Measurements from ENCODE around the gene ENO4.

DNA sequence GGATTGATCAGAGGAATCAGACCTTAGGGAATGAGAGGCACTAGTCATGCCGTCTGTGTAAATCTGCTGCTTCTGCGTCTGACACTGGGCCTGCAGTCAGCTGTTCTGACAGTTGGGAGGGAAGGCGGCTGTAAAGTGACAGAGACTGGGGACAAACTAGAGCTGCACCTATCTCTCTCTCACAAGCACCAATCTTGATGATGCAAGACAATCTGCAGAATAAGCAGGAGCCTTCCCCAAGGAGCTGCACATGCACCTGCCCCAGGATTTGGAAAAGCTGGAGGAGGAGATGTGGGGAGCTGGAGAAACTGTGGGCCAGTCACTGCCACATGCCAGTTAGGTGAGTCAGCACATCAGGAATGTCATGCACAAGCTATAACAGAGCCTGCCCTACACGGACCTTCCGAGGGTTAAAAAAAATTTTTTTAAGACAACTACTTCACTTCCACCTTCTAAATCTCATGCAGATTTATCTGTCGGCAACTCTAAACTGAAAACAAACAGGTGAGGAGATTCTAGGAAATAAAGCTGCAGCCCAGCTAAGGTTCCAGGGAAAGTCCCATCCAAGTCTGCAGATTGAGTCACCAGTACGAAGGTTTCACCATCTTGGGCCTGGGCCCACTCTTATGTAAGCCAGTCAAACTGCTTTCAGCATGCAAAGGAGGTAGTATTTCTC, 39.2 kb downstream of the ENO4 start:
- TF ChIP-seq, protein P1, sequence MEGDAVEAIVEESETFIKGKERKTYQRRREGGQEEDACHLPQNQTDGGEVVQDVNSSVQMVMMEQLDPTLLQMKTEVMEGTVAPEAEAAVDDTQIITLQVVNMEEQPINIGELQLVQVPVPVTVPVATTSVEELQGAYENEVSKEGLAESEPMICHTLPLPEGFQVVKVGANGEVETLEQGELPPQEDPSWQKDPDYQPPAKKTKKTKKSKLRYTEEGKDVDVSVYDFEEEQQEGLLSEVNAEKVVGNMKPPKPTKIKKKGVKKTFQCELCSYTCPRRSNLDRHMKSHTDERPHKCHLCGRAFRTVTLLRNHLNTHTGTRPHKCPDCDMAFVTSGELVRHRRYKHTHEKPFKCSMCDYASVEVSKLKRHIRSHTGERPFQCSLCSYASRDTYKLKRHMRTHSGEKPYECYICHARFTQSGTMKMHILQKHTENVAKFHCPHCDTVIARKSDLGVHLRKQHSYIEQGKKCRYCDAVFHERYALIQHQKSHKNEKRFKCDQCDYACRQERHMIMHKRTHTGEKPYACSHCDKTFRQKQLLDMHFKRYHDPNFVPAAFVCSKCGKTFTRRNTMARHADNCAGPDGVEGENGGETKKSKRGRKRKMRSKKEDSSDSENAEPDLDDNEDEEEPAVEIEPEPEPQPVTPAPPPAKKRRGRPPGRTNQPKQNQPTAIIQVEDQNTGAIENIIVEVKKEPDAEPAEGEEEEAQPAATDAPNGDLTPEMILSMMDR (IDR thresholded peaks at IDR 0.05; ENCODE audit: low read depth, low read length) = no peak
- TF ChIP-seq MYC (IDR thresholded peaks at IDR 0.05; ENCODE audit: low read depth, low read length) = no peak
- TF ChIP-seq POLR2A (IDR thresholded peaks at IDR 0.05; ENCODE audit: extremely low read depth, insufficient read length) = no peak
- TF ChIP-seq, protein P2, sequence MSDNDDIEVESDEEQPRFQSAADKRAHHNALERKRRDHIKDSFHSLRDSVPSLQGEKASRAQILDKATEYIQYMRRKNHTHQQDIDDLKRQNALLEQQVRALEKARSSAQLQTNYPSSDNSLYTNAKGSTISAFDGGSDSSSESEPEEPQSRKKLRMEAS (IDR thresholded peaks at IDR 0.05; ENCODE audit: low read depth, low read length) = no peak
